NCI-H187 treated with DMSO at 0.1 percent for 48 hours (cell line): Measurements from ENCODE around the gene RASSF3.
"Not testable (repeated sequence)": the region's sequence is repeated elsewhere in the genome, so short reads cannot be mapped to it uniquely, and the experiment has no call there.

Source experiments
- DNase-seq: peaks from one replicate; lab custom pipeline; 2025; lab: John Stamatoyannopoulos, UW

Gene RASSF3

DNA sequence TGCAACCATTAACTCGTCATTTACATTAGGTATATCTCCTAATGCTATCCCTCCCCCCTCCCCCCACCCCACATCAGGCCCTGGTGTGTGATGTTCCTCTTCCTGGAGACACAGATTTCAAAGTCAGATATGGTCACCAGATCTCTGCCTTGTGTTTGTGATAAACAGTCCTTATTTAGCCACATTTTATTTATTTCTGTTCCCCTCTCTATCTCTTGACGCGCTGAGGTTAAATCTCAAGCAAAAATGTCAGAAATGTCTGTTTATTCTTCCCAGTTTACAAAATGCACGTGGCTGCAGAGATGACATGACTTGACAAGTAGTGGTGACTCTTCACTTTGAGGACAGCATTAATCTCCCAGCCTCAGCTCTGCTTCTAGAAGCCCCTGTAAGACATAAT is 11.5 kb upstream of the RASSF3 start:
- no peak for DNase-seq

DNA sequence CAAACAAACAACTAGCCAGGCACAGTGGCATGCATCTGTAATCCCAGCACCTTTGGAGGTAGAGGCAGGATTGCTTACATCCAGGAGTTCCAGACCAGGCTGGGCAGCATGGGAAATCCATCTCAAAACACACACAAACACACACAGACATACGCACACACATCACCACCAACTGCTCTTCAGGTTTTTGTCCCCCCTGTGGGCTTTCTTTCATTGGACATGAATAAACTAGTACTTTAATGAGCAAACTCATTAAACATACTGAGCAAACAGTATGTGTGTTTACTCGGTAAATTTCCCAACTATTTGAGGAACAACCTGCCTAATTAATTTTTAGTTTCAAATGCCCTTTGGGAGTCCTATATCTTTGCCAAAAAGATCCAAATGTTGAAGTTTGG is 10.1 kb upstream of the RASSF3 start:
- no peak for DNase-seq

DNA sequence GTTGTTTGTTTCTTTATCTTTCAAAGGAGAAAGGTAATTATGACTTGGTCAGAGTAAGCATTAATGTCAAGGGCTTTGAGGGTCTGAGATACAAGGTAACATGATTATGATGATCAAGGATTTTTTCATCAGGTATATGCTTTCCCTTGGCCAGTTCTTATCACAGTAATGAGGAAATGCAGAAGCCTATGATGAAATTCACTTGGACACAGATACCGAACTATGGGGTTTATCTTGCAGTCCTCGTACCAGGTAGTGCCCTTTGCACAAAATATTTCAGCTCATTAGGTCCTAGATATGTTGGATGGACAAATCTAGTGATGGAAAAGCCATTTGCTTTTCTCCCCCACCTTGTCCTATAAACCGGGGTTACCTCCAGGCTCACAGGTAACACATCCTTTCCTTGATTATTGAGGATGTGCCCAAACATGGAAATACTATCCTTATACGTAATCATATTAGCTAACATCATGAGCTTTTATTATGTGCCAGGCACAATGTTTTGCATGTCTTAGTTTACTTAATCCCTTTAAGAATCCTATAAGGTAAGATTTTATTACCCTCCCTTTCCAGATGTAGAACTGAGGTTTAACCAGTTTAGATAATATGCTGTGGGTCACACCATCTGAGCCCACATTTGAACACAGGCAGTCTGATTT is 7.0 kb upstream of the RASSF3 start:
- DNase-seq, result no peak

DNA sequence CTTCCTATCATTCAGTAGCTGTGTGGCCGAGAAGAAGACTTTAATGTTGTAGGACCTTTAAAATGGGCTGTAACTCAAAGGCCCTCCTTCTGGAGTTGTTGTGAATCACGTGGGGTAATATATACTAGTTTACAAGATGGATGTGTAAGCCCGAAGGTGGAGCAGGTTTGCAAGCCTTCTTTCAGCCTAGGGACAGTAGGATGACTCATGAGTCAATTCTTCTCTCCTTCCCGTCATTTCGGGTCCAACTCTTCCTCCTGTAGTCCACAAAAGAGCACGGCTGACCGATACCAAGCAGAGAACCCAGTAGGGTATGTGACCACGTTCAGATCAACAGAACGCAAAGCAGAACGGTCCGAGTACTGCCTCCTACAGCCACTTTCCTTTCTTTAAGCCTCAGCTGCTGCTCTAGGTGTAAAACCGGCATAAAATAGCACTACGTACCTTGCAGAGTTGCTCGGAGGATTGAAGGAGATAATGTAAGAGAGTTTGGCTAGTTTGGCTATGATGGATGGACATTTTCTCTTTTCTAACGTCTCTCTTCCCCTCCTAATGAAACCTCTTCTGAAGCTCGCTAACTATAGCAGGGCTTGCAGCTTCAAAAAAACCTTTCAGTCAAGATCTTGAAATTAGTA is 1.3 kb upstream of the RASSF3 start:
- no peak for DNase-seq

DNA sequence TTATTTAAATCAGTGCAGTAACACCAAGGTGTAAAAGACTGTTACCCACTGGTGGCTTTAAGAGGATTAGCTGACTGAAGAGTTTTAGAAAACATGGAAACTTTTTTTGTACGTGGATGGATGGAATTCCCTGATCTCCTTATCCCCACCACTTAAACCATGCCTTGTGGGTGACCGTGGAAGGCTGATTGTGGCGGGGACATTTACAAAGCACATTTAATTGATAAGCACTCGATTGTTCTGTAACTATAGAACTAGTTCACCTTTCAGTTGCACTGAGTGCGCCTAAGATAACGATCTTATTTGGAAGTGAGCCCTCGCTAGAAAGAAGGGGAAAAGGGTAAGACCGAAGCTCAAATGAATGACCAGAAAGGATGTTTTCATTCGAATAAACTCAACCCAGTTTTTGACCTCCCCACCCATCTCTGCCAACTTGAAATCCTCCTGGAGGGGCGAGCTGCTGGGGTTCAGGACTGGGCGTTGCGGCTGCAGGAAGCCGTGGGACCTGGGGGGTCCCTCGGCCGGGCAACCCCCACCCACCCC is 688 bp upstream of the RASSF3 start:
- no peak for DNase-seq

DNA sequence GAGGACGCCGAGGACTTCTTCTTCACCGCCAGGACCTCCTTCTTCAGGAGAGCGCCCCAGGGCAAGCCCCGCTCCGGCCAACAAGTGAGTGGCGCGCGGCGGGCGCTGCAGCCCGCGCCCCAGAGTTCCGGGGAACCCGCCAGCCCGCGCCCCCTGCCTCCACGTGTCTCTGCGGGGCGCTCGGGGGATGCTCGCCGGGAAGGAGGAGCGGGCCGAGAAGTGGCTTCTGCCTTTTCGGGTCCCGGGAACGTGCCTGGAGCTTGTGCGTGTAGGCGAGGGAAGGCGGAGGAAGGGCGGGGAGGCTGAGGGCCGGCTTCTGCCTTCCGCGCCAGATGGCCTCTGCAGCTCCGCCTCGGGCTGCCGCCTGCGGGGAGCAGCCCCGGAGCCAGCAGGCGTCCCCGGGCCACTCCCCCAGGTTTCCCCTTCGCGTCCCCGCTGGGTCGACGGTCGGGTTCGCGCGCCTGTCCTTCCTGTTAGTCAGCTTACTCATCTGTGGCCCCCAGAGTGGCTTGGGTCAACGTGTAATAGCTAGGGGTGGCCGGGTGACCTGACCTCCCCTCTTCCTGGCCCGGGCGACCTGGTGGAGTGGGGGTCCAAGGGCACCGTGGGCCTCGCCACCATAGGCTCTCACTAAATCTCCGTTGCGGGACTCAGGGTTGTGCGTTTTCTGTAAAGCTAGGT is 505 bp downstream of the RASSF3 start:
- DNase-seq, result no peak

DNA sequence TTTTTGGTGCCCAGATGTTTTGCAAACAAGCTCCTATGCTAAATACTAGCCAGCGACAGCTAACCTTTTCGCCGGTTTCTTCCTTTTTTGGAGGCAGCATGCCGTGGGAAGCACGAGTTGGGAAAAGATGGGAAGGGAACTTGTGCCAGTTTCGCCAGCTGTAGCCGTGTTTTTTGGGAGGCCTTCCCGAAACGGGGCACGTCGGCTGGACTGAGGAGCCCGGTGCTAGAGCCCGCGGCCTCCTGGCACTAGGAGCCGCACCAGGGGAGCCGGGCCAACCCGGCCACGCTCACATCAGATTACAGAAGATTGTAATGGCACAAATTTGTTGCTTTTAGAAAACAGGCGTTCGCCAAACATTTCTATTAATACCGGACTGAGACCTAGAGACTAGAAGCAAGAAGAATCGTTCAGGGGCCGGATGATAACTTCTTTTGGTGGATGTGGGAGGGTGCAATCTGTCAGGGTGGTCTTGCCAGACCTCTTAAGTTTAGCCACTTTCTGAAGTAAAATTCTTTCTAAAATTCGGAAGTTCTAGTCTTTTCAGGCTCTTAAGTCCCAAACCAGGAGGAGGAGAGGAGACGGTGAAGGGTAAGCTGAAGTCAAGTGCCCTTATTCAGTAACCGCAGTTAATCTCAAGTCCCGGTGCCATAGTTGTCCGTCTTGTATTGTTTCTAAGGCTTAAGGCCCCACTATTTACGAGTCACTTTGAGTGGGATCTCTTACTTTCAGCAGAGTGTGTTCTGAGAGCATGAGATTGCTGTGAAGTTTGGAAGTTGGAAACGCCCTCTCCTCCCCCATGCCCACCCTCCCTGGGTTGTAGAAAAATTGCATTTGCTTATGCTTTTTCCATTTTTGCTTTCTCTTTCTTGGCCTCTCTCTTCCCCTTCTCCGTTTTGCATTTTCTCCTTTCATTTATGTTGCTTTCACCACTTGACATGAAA is 1.3 kb downstream of the RASSF3 start:
- DNase-seq, result no peak

DNA sequence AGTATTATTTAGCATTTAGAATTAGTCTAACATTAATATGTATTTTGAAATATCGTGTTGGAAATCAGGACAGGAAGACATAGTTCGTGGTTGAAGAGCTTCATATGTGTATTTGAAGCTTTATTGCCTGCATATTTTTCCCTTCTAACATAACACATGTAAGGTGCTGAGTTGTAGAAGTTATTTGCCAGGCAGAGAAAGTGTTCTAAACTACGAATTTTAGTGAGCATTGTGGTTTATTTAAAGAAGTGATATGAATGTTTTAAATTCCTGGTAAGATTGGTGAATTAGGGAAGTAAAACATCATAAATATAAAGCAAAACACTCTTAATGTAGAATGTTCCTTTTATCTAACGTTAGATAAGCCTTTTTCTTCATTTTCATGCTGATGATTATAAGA is 2.5 kb downstream of the RASSF3 start:
- no peak for DNase-seq

DNA sequence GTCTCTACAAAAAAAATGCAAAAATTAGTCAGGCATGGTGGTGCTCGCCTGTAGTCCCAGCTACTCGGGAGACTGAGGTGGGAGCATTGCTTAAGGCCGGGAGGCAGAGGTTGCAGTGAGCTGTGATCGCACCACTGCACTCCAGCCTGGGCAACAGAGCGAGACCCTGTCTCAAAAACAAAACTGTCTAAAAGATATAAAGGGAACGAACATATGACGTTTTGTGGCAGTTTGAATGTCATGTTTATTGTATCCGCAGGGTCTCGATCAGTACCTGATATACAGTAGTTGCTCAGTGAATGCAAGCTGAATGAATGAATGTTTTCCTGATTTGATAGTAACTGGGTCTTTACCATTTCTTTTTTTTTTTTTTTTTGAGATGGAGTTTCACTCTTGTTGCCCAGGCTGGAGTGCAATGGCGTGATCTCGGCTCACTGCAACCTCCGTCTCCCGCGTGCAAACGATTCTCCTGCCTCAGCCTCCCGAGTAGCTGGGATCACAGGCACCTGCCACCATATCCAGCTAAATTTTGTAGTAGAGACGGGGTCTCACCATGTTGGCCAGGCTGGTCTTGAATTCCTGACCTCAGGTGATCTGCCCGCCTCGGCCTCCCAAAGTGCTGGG is 3.6 kb downstream of the RASSF3 start:
- DNase-seq, result not testable (repeated sequence)

DNA sequence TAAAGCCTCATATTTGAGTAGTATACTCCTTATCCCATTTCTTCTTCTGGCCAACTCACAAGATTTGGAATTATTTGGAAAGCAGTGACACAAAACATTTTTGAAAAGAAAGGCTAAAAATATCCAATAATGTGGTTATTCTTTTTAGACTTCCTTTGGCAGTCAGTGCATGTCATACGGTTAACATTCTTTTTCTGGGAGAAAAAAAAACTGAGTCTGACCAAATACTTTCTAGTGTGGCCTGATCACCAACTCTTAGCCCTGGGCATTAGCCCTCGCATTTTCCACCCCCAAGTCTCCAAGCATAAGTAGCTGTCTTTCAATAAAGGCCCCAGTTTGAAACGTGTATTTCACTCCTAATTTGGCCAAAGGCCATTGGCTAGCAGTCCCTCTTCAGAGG is 5.9 kb downstream of the RASSF3 start:
- DNase-seq, result no peak

DNA sequence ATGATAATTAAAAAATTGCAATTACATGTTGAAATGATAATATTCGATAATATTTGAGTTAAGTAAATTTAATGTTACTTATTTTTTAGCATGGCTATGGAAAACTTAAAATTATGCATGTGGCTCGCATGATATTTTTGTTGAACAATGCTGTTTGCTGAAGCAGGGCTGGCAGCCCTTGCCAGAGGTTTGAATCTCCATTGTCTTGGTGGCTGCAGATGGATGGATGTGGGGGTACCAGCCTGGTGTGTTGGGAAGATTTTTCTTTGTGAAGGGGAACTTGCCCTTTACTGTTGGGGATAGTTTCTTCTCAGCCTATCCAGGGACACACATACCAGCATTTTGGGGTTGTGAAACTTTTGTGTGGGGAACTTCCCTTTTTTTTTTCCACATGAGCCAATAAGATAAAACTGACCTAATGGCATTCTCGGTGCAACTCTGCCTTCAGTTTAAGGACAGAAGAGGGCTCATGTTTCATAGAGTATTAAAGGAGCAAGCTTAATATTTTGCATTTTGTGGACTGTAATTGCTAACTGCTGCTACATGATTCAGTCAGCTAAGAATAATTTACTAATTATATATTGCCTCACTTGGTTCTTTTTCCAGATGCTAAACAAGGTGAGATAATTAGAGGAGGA is 8.8 kb downstream of the RASSF3 start:
- no peak for DNase-seq

DNA sequence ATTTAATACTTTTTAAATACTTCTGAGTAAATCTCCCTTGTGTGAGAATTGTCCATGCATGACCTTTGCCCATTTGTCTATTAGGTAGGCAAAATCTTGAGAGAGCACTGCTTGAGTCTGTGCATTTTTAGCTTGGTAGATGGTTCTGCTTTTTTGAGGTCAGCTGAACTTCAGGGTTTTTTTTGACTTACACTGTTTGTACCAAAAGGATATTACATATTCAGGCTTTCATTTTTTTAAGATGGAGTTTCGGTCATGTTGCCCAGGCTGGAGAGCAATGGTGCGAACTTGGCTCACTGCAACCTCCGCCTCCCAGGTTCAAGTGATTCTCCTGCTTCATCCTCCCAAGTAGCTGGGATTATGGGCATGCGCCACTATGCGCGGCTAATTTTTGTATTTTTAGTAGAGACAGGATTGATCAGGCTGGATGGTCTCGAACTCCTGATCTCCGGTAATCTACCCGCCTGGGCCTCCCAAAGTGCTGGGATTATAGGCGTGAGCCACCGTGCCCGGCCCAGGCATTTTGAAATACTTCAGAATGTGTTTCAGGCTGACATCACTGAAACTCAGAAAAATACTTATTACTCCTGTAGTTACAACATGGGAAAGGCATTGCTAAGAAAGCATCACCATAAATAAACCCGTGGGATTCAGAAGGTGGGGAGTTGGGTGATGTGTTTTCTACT is 11.1 kb downstream of the RASSF3 start:
- no peak for DNase-seq

DNA sequence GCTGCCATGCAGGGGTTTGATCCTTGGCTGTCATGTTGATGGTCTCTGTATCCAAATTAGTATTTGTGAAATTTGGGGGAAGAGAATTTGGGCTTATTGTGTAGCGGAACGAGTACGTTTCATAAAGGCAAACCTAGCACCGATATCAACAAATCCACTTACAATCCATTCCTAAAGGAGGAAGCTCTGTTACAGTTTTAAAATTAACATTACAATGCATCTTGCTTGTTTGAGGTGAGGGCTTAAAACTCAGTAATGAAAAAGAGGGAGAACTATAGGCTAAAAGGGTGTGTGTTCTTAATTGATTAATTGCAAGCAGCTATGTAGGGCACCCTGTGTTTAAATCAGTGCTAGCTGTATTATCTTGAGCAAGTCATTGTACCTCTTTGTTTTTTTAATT is 13.7 kb downstream of the RASSF3 start:
- no peak for DNase-seq

DNA sequence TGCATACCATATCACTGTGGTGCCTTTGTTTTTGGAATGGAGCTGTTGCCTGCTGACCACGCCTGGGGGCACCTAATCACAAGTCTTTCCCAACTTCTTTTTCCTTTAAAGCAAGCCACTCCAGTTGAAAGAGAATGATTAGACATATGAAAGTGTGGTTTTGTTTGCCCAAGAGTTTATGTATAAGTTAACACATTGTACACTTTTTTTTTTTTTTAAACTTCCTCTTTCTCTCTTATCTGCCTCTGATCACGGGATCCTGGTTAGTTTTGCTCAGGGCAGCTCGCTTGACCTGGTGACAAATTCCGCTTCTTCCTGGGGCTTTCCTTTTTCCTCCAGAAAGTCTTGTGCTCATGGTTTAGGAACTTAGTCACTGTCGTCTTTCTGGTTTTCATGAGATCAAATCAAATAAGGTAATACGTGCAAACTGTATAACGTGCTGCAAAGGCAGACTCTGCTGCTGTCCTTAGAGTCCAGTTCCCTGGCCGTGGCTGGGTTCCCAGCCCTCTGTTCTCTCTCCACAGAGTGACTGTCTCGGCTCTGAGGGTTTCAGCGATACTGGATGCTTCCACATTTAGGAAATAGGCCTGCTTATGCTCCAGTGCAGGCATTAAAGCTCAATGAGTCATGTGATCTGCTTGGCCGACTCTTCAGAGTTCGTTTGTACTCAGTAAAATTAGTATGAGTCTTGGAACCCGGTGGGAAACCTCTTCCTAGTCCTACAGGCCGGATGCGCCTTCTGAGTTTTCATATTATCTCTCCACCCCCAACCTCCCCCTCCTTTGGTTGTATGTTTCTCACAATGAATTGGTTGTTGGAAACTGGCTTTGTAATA is 15.2 kb downstream of the RASSF3 start:
- no peak for DNase-seq

DNA sequence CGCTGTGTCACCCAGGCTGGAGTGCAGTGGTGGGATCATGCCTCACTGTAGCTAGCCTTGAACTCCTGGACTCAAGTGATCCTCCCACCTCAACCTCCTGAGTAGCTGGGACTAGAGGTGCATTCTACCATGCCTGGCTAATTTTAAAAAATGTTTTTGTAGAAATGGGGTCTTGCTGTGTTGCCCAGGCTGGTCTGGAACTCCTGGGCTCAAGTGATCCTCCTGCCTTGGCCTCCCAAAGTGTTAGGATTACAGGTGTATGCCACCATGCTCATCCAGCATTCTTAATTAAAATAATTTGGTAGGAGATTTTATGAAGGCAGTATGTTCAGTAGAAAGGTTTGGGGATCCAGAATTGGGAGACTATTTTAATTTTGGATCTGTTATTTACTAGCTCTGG is 16.3 kb downstream of the RASSF3 start:
- not testable (repeated sequence) for DNase-seq

DNA sequence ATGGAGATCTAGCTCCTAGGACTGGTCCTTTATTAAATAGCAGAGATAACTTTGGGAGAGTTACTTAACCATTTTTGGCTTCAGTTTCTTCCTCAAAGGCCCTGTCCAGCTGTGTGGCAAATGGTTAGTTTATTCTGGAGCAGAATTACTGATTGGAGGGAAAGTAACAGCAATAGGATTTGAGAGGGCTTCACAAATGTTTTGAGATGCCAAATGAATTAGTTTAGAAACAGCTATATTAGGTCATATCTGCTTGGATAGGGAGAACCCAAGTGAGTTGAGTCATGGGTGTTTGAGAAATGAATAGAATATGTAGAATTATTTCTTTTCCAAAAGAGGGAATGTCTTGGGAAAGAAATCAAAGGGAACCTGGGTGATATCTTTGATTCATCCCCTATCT is 17.5 kb downstream of the RASSF3 start:
- DNase-seq, result no peak

DNA sequence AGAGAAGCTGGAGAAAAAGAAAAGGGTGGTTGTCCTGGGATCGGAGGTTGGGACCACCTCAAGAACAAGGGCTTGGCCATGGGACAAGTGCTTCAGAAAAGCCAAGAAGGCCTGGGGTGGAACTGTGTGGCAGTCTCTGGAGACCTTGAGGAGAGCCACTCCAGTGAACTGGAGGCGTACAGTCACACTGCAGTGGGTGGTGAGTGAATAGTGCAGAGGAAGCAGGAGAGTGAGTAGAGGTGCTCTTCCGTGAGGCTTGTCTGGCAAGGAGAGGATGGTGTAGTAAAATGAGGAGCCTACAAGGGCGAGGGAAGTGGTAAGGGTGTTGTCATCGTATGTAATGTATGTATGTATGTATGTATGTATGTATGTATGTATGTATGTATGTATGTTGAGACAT is 20.9 kb downstream of the RASSF3 start:
- no peak for DNase-seq

DNA sequence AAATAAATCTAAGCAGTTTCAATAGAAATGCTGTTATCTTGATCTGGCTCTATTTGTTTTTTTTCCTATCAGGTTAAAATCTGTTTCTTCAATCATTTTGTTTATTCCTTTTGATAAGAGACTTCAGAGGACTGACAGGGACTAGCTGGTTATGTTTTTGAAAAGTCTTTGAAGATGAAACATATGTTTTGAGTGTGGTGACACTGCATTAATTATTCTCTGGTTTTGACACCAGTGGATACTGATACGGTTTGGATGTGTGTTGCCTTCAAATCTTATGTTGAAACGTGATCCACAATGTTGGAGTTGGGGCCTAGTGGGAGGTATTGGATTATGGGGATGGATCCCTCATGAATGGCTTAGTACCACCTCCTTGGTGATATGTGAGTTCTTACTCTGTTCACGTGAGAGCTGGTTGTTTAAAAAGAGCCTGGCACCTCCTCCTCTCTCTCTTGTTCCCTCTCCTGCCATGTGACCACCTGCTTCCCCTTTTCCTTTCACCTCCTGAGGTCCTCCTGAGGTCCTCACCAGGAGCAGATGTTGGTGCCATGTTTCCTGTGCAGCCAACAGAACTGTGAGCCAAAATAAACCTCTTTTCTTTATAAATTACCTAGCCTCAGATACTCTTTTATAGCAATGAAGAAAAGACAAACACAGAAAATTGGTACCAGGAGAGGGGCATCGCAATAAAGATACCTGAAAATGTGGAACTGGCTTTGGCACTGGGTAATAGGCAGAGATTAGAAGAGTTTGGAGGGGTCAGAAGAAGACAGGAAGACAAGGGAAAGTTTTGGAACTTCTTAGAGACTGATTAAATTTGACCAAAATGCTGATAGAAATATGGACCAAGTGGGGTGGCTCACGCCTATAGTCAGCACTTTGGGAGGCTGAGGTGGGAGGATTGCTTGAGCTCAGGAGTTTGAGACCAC is 23.0 kb downstream of the RASSF3 start:
- DNase-seq, result no peak

DNA sequence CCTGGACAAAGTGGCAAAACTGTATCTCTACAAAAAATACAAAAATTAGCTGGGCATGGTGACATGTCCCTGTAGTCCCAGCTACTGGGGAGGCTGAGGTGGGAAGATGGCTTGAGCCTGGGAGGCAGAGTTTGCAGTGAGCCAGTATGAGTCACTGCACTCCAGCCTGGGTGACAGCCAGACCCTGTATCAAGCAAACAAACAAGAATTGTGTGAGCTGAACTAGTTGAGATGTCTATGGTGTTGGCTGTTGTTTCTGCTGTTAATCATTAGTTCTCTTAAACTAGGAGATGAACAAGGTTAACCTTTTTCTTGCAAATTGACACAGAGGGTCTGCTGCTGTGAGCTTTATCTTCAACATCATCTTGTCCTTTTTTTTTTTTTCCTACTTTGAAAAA is 23.6 kb downstream of the RASSF3 start:
- no peak for DNase-seq
